Colonic mucosa (tissue), 4 donors: Measurements from ENCODE around the gene KCNJ4. TPM values are rescaled to one million over a fixed set of nuclear protein-coding genes. Genes with fewer than 3 reads are reported as not detected.
"Not testable (repeated sequence)": the region's sequence is repeated elsewhere in the genome, so short reads cannot be mapped to it uniquely, and the experiment has no call there.

Experiments used
- DNase-seq: peaks from one replicate; pipeline ENCODE4 v3.0.0-alpha.2; 2020
- H3K27ac ChIP-seq: fragments of 200-600 bp; one replicate; pipeline ENCODE4 v1.8.0; 2021
- H3K27me3 ChIP-seq: fragments of 200-600 bp; one replicate; pipeline ENCODE4 v1.8.0; 2021
- H3K36me3 ChIP-seq: fragments of 200-600 bp; one replicate; pipeline ENCODE4 v1.8.0; 2021
- H3K4me1 ChIP-seq: fragments of 200-600 bp; one replicate; pipeline ENCODE4 v1.8.0; 2021; ENCODE audit warnings: mild to moderate bottlenecking
- H3K4me3 ChIP-seq: fragments of 200-600 bp; one replicate; pipeline ENCODE4 v1.8.0; 2021
- H3K9ac ChIP-seq, 2 donors: one replicate each; pipeline ENCODE4 v1.7.0; 2013; ENCODE audit warnings: control low read depth in 2 of 2, low read depth in 2 of 2, low read length in 2 of 2
- H3K9me3 ChIP-seq: fragments of 200-600 bp; one replicate; pipeline ENCODE4 v1.8.0; 2021
- intact Hi-C: fragments of 100-400 bp; cut with DNase I; formaldehyde crosslinking; loops from one replicate; pipeline ENCODE4 v1.14.1; 2022
- total RNA-seq, 2 donors: library from RNA; stranded (reverse); fragmentation: NEBNext Ultra II Directional in 1 of 2; extraction: Animal tissue kit (Norgen Biotek cat#: 25700) in 1 of 2; gene quantifications; one replicate each; pipeline ENCODE4 v1.2.1, GENCODE V29; 2021
- TF ChIP-seq, protein P1 (sequence below): fragments of 200-600 bp; IDR thresholded peaks from one replicate; pipeline ENCODE4 v1.8.0; 2022; ENCODE audit warnings: antibody characterized with exemption, mild to moderate bottlenecking
- donor health status: healthy.
- donor health status: DM: no; HTN: no; CAD: no.
- donor health status: DM: no; HTN: no; CAD: no.

KCNJ4 gene
- total RNA-seq, 2 donors from 2014 or later = not detected

DNA sequence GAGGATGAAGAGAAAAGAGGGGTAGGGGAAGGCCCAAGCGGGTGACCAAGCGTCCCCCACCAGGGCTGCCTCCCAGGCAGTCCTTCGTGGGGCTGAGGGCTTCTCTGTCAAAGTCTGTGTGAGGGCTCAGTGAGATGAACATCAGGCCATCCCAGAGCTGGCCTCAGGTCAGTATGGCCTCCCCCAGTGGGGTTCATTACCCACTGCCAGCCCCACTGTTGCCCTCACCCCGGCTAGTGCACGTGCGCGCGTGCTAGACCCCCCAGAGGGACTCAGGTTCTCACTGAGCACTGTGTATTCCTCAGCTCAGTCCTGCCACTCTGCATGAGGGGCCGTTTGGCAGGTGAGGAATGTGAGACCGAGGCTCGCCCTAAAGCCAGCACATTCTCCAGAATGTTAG lies 16.2 kb upstream of the KCNJ4 start:
- no peak overlapping the region for H3K27ac ChIP-seq
- no peaks in the 10 kb centered on the region for H3K9me3 ChIP-seq
- H3K36me3 ChIP-seq = no peaks in the 10 kb centered on the region
- peaks cover 9% of the 10 kb centered on the region for H3K27me3 ChIP-seq
- H3K4me1 ChIP-seq = no peaks in the 10 kb centered on the region
- intact Hi-C loops = no loop called here
- no peak for DNase-seq
- TF ChIP-seq, protein P1, sequence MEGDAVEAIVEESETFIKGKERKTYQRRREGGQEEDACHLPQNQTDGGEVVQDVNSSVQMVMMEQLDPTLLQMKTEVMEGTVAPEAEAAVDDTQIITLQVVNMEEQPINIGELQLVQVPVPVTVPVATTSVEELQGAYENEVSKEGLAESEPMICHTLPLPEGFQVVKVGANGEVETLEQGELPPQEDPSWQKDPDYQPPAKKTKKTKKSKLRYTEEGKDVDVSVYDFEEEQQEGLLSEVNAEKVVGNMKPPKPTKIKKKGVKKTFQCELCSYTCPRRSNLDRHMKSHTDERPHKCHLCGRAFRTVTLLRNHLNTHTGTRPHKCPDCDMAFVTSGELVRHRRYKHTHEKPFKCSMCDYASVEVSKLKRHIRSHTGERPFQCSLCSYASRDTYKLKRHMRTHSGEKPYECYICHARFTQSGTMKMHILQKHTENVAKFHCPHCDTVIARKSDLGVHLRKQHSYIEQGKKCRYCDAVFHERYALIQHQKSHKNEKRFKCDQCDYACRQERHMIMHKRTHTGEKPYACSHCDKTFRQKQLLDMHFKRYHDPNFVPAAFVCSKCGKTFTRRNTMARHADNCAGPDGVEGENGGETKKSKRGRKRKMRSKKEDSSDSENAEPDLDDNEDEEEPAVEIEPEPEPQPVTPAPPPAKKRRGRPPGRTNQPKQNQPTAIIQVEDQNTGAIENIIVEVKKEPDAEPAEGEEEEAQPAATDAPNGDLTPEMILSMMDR = no peak
- H3K9ac ChIP-seq = no peak overlapping the region
- H3K4me3 ChIP-seq = no peak overlapping the region

DNA sequence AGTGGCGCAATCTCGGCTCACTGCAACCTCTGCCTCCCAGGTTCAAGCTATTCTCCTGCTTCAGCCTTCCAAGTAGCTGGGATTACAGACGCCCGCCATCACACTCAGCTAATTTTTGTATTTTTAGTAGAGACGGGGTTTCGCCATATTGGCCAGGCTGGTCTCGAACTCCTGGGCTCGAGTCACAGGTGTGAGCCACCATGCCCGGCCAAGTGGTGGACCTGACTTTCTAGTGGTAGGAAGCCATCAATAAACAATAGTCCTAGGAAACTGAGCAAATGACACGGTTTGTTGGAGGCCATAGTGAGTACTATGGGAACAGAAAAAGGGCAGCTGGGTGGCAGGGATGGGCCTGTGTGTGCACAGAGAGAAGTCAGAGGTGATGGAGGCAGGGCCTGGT lies 15.2 kb upstream of the KCNJ4 start:
- DNase-seq, H3K36me3 ChIP-seq, H3K9me3 ChIP-seq, H3K4me1 ChIP-seq, intact Hi-C loops, H3K27me3 ChIP-seq, H3K9ac ChIP-seq, H3K4me3 ChIP-seq, H3K27ac ChIP-seq: not testable (repeated sequence)

DNA sequence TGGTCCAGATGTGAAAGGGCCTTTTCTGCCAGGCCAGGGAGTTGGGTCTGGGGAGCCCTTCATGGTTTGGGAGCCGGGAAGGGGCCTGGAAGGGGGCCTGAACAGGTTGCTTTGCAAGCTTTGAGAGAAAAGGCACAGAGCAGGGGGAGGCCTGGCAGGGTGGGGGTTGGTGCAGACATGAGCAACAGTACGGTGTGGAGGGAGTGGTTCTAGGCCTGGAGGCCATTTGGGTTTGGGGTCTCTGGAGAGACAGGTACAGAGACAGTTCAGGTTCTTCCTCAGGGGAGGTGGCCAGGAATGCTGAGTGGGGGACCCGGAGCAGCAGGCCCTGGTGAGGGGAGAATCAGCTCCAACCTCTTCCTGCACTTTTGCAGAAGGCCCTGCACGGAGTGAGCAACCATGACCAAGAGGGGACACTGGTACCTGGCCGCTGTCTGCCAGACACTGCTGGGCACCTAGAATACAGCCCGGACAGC lies 14.3 kb upstream of the KCNJ4 start:
- DNase-seq = no peak
- no peak overlapping the region for H3K9ac ChIP-seq
- intact Hi-C loops = no loop called here

GRCh38 chr22:38468443-38469305 lies 13.7 kb upstream of the KCNJ4 start:
- H3K9ac ChIP-seq = peak overlapping the region; percentile 87 to 94
- DNase-seq = no peak
- intact Hi-C loops = no loop called here
- H3K4me1 ChIP-seq = no peaks in the 10 kb centered on the region
- H3K27ac ChIP-seq = no peak overlapping the region
- H3K27me3 ChIP-seq = peaks cover 9% of the 10 kb centered on the region
- H3K9me3 ChIP-seq = no peaks in the 10 kb centered on the region
- H3K4me3 ChIP-seq = peak overlapping the region; percentile 57
- H3K36me3 ChIP-seq = no peaks in the 10 kb centered on the region
- TF ChIP-seq, protein P1 = no peak

More for the DNA sequence above, 14.3 kb upstream of the KCNJ4 start:
- Histone ChIP-seq H3K4me3 (no peak overlapping the region), H3K36me3 (no peaks in the 10 kb centered on the region), H3K9me3 (no peaks in the 10 kb centered on the region), H3K27ac (no peak overlapping the region), H3K27me3 (peaks cover 9% of the 10 kb centered on the region), H3K4me1 (no peaks in the 10 kb centered on the region)
- TF ChIP-seq, protein P1 = no peak

GRCh38 chr22:38467904-38468442 lies 13.0 kb upstream of the KCNJ4 start, which contains the start of gene KDELR3:
KDELR3 (plus strand) TSS chr22:38468096; CDS start chr22:38468234, 138 bp downstream.
- peak within 1 kb of the TSS; percentile 32 for H3K27ac ChIP-seq
- no peaks in the 10 kb centered on the region for H3K9me3 ChIP-seq
- no peaks in the 10 kb centered on the region for H3K36me3 ChIP-seq
- intact Hi-C loops = no loop called here
- TF ChIP-seq, protein P1 = no peak
- peak; percentile 72 for DNase-seq
- H3K9ac ChIP-seq = peak within 1 kb of the TSS; percentile 87 to 94
- H3K4me1 ChIP-seq = no peaks in the 10 kb centered on the region
- peaks cover 9% of the 10 kb centered on the region for H3K27me3 ChIP-seq
- H3K4me3 ChIP-seq = peak within 1 kb of the TSS; percentile 57

GRCh38 chr22:38467438-38467903 lies 12.5 kb upstream of the KCNJ4 start:
- H3K27ac ChIP-seq = peak overlapping the region; percentile 32
- H3K9me3 ChIP-seq = no peaks in the 10 kb centered on the region
- intact Hi-C loops = no loop called here
- no peaks in the 10 kb centered on the region for H3K36me3 ChIP-seq
- DNase-seq = peak; percentile 58
- no peaks in the 10 kb centered on the region for H3K4me1 ChIP-seq
- peak overlapping the region; percentile 57 for H3K4me3 ChIP-seq
- TF ChIP-seq, protein P1 = no peak
- H3K27me3 ChIP-seq = peaks cover 9% of the 10 kb centered on the region
- H3K9ac ChIP-seq = peak overlapping the region; percentile 46 to 94
